HepG2 (cell line): ENCODE results near the gene BAHCC1. TPM values are rescaled to one million over a fixed set of nuclear protein-coding genes. Genes with fewer than 3 reads are reported as not detected.

Experiments
- ATAC-seq: fragments of 200-7000 bp; cut with Tn5 transposase; 3 replicates; pipeline ENCODE4 v1.9.1; 2020; ENCODE audit warnings: mild to moderate bottlenecking, moderate library complexity
- BruUV-seq: library from RNA; stranded (reverse); fragments of 400-500 nt; replicated peaks from 2 replicates; lab custom pipeline; 2021; lab: Mats Ljungman, UMichigan
- CTCF ChIA-PET: fragments of 300-600 bp; formaldehyde crosslinking; extraction: SDS; loops from one replicate; lab custom pipeline; 2021; ENCODE audit warnings: low total read pairs, inconsistent platforms, low intra/inter-chr PET ratio; lab: Yijun Ruan, JAX
- POLR2A ChIA-PET: fragments of 350-600 bp; sonication (Branson Sonifier 250); formaldehyde crosslinking; loops from one replicate; lab custom pipeline; 2020; ENCODE audit warnings: antibody characterized with exemption, inconsistent platforms; lab: Yijun Ruan, JAX
- DNase-seq: peaks from one replicate; pipeline ENCODE4 v3.0.0-alpha.2; 2015; ENCODE audit warnings: low spot score
- FAIRE-seq: peaks from 3 replicates; lab custom pipeline; 2011; peaks lifted over from hg19 to GRCh38; lab: Jason Lieb, UNC
- H2AFZ ChIP-seq: one replicate; pipeline ENCODE4 v1.6.1; 2011; ENCODE audit warnings: low read length, inconsistent platforms
- H3K27ac ChIP-seq: fragments of 300-600 bp; 3 replicates; pipeline ENCODE4 v1.8.0; 2011; ENCODE audit warnings: mixed run types, mild to moderate bottlenecking, mixed read lengths, low read length, inconsistent platforms; ENCODE audit not compliant: insufficient read depth; ENCODE audit errors: extremely low read length
- H3K27me3 ChIP-seq, 2 experiments: fragments of 200-600 bp in 1 of 2; 2 replicates in 1 of 2; 3 replicates in 1 of 2; pipeline versions ENCODE4 v1.6.0 to v1.8.0; 2011; ENCODE audit warnings: low read length in 2 of 2, mild to moderate bottlenecking in 2 of 2, moderate library complexity in 2 of 2, inconsistent platforms in 1 of 2; ENCODE audit not compliant: insufficient read depth in 2 of 2, control insufficient read depth in 1 of 2
- H3K36me3 ChIP-seq, 2 experiments: fragments of 200-600 bp in 1 of 2; replicated peaks in 1 of 2; 2 replicates in 1 of 2; 3 replicates in 1 of 2; pipeline versions ENCODE4 v1.5.1 to v1.8.0; 2011; ENCODE audit warnings: low read length in 2 of 2, inconsistent platforms in 1 of 2; ENCODE audit not compliant: insufficient read depth in 2 of 2, control insufficient read depth in 1 of 2
- H3K4me1 ChIP-seq: 2 replicates; pipeline ENCODE4 v1.5.1; 2012; ENCODE audit warnings: low read length, inconsistent platforms; ENCODE audit not compliant: insufficient read depth
- H3K4me2 ChIP-seq: 2 replicates; pipeline ENCODE4 v1.6.0; 2011; ENCODE audit warnings: low read depth, low read length, inconsistent platforms
- H3K4me3 ChIP-seq, 3 experiments: fragments of 200-600 bp in 1 of 3; sonication (generic), shearing (Covaris generic) in 1 of 3; replicated peaks in 1 of 3; 2 replicates each; pipeline ENCODE4 v1.5.1; 2011 to 2016; ENCODE audit warnings: low read length in 3 of 3, inconsistent platforms in 2 of 3, low read depth in 2 of 3, mild to moderate bottlenecking in 2 of 3, control low read depth in 1 of 3, mixed read lengths in 1 of 3; ENCODE audit not compliant: insufficient read depth in 1 of 3
- H3K79me2 ChIP-seq: one replicate; pipeline ENCODE4 v1.6.1; 2011; ENCODE audit warnings: low read length, inconsistent platforms; ENCODE audit not compliant: insufficient read depth
- H3K9ac ChIP-seq: 2 replicates; pipeline ENCODE4 v1.6.0; 2011; ENCODE audit warnings: mild to moderate bottlenecking, low read depth, low read length, inconsistent platforms; ENCODE audit not compliant: insufficient read depth
- H3K9me3 ChIP-seq: 2 replicates; pipeline ENCODE4 v1.5.1; 2012; ENCODE audit warnings: mild to moderate bottlenecking, low read length
- H4K20me1 ChIP-seq: 2 replicates; pipeline ENCODE4 v1.6.0; 2011; ENCODE audit warnings: inconsistent platforms, mild to moderate bottlenecking, low read length, moderate library complexity; ENCODE audit not compliant: insufficient read depth
- BCL3 ChIP-seq: sonication (generic); formaldehyde crosslinking; IDR thresholded peaks from 2 replicates; pipeline ENCODE4 v1.5.1; 2020; ENCODE audit warnings: mild to moderate bottlenecking, missing genetic modification reagents, moderate library complexity
- IRF9 ChIP-seq: sonication (generic); formaldehyde crosslinking; IDR thresholded peaks from 2 replicates; pipeline ENCODE4 v1.8.0; 2022; ENCODE audit warnings: missing genetic modification reagents, mild to moderate bottlenecking, borderline replicate concordance
- KAT8 ChIP-seq: IDR thresholded peaks from 2 replicates; pipeline ENCODE4 v1.6.1; 2016; ENCODE audit warnings: missing genetic modification reagents, missing compliant biosample characterization
- MBD4 ChIP-seq: IDR thresholded peaks from 2 replicates; pipeline ENCODE4 v1.6.1; 2012; ENCODE audit warnings: low read length, inconsistent platforms, borderline replicate concordance
- MNT ChIP-seq: fragments of 450-650 bp; IDR thresholded peaks from 2 replicates; pipeline ENCODE4 v1.6.1; 2016
- MYPOP ChIP-seq: sonication (generic); formaldehyde crosslinking; IDR thresholded peaks from 2 replicates; pipeline ENCODE4 v1.8.1; 2023; ENCODE audit warnings: mild to moderate bottlenecking, moderate library complexity, missing genetic modification reagents
- NR0B2 ChIP-seq: sonication (generic); formaldehyde crosslinking; IDR thresholded peaks from 2 replicates; pipeline ENCODE4 v1.4.0; 2020; ENCODE audit warnings: mild to moderate bottlenecking, missing genetic modification reagents
- SMYD3 ChIP-seq: sonication (generic); formaldehyde crosslinking; IDR thresholded peaks from 2 replicates; pipeline ENCODE4 v1.8.1; 2023; ENCODE audit warnings: mild to moderate bottlenecking, missing genetic modification reagents
- THAP8 ChIP-seq: sonication (generic); formaldehyde crosslinking; IDR thresholded peaks from 2 replicates; pipeline ENCODE4 v1.5.1; 2020; ENCODE audit warnings: missing genetic modification reagents, mild to moderate bottlenecking, borderline replicate concordance
- ZFP37 ChIP-seq: sonication (generic); formaldehyde crosslinking; IDR thresholded peaks from 2 replicates; pipeline ENCODE4 v1.4.0; 2020; ENCODE audit warnings: missing genetic modification reagents, borderline replicate concordance
- ZNF431 ChIP-seq: sonication (generic); formaldehyde crosslinking; IDR thresholded peaks from 2 replicates; pipeline ENCODE4 v1.9.0; 2022; ENCODE audit warnings: missing genetic modification reagents, low read depth, mild to moderate bottlenecking, borderline replicate concordance
- ZNF709 ChIP-seq: sonication (generic); formaldehyde crosslinking; IDR thresholded peaks from 2 replicates; pipeline ENCODE4 v1.5.0; 2020; ENCODE audit warnings: mild to moderate bottlenecking, missing genetic modification reagents
- ZNF773 ChIP-seq: sonication (generic); formaldehyde crosslinking; IDR thresholded peaks from 2 replicates; pipeline ENCODE4 v1.4.0; 2020; ENCODE audit warnings: missing genetic modification reagents, borderline replicate concordance
- ZXDC ChIP-seq: sonication (generic); formaldehyde crosslinking; IDR thresholded peaks from 2 replicates; pipeline ENCODE4 v1.5.0; 2020; ENCODE audit warnings: mild to moderate bottlenecking, missing genetic modification reagents
- WGBS: methylation state at CpG from one replicate; pipeline ENCODE4 v1.1.6; 2017; ENCODE audit warnings: low lambda C conversion rate; 5-methylcytosine and 5-hydroxymethylcytosine counted together
- in situ Hi-C: cut with HindIII; loops from 2 replicates; pipeline ENCODE4 v1.10.0; 2017; ENCODE audit warnings: low pct_unique_long_range_greater_than_20kb; ENCODE audit not compliant: extremely low pct_ligation_motif_present
- intact Hi-C: fragments of 100-400 bp; cut with micrococcal nuclease; formaldehyde crosslinking; loops from one replicate; pipeline ENCODE4 v1.10.0; 2022; ENCODE audit not compliant: unreplicated experiment
- polyA plus RNA-seq, 8 experiments: library from polyadenylated mRNA; depleted of rRNA in 3 of 8; stranded (reverse) in 7 of 8; unstranded in 1 of 8; fragments of >200 nt; fragmentation: Illumina TruSeq in 4 of 8; extraction: Trizol in 4 of 8; gene quantifications; 2 replicates each; pipeline versions ENCODE4 v1.2.1 to v1.2.3, GENCODE V29; 2011 to 2016; ENCODE audit warnings: low read depth in 4 of 8, missing spikeins in 1 of 8, mixed read lengths in 1 of 8; ENCODE audit not compliant: insufficient read depth in 1 of 8
- total RNA-seq, 5 experiments: library from RNA; depleted of rRNA; stranded (reverse); fragments of >200 nt; fragmentation: Illumina TruSeq; extraction: Trizol; gene quantifications; 2 replicates each; pipeline ENCODE4 v1.2.3, GENCODE V29; 2016; ENCODE audit warnings: low read depth in 1 of 5

BAHCC1 gene
- total and polyA plus RNA-seq, 2 of the 13 experiments (the other 11 are each of a cell fraction or from before 2014, with no cell fraction given), result 1.4 to 1.7 TPM

- H3K4me2 ChIP-seq, result peak overlapping the region; percentile 82
- H3K4me1 ChIP-seq, result peaks cover 58% of the 10 kb centered on the region
- peak overlapping the region; percentile 86 for H3K9ac ChIP-seq
- H3K27ac ChIP-seq, result no peak overlapping the region
- CTCF ChIA-PET, result no interaction called here
- H2AFZ ChIP-seq, result no peak overlapping the region
- WGBS, result 26% methylated on average over 9 of the region's 9 CpGs
- H3K79me2 ChIP-seq, result peaks cover 26% of the 10 kb centered on the region
- DNase-seq (no peak), ATAC-seq (no peak), FAIRE-seq (no peak)
- no peaks in the 10 kb centered on the region for H3K9me3 ChIP-seq
- POLR2A ChIA-PET, result interaction anchor here (0.7 to 4.3 kb wide), 7 partner anchors 8 to 116 kb away, joined by 3 to 27 read pairs (median 7); partner anchors contain the start of genes BAHCC1 and FAAP100
- intact Hi-C loops (loop anchor here (10.0 kb wide), 1 partner anchor 117 kb away; the partner anchor contains the start of gene BAHCC1), in situ Hi-C loops (no loop called here)
- peak overlapping the region; percentile 67 to 90 (median 75) for H3K4me3 ChIP-seq
- no TSS peak for BruUV-seq
- no peaks in the 10 kb centered on the region; a peak in 1 of 5 replicates for H3K27me3 ChIP-seq
- peaks cover 14 to 23% of the 10 kb centered on the region in 2 experiments for H3K36me3 ChIP-seq
- H4K20me1 ChIP-seq, result peaks cover 42% of the 10 kb centered on the region
- TF ChIP-seq KAT8 (CRISPR knock-in tag), result no peak
- peak; percentile 52; the same call in 1 of the 2 replicates for TF ChIP-seq ZNF431 (CRISPR knock-in tag)
- TF ChIP-seq ZXDC (CRISPR knock-in tag), result no peak
- no peak for TF ChIP-seq NR0B2 (CRISPR knock-in tag)
- no peak for TF ChIP-seq SMYD3 (CRISPR knock-in tag)
- TF ChIP-seq MNT, result no peak
- TF ChIP-seq IRF9 (CRISPR knock-in tag), result no peak
- no peak for TF ChIP-seq MBD4
- no peak for TF ChIP-seq ZFP37
- TF ChIP-seq ZNF773 (CRISPR knock-in tag), result no peak
- no peak for TF ChIP-seq THAP8 (CRISPR knock-in tag)
- no peak for TF ChIP-seq ZNF709
- no peak for TF ChIP-seq BCL3 (CRISPR knock-in tag)
- TF ChIP-seq MYPOP (CRISPR knock-in tag), result no peak
These were observed 116.2 kb downstream of the BAHCC1 start for GRCh38 chr17:81511554-81511803.
